Mesenchymal stem cell (in vitro differentiated cells and primary cell): ENCODE results near the gene CD96.

Source experiments
- DNase-seq: peaks from one replicate; pipeline ENCODE4 v3.0.0-alpha.2; 2013
- H2AFZ ChIP-seq: one replicate; pipeline ENCODE4 v1.6.1; 2013; ENCODE audit warnings: low read depth, mild to moderate bottlenecking, control low read depth, inconsistent platforms, low read length, moderate library complexity
- H2AK5ac ChIP-seq: 2 replicates; pipeline ENCODE4 v1.6.1; 2013; ENCODE audit warnings: low read length, moderate library complexity, mild to moderate bottlenecking, inconsistent platforms; ENCODE audit not compliant: severe bottlenecking
- H2BK120ac ChIP-seq: one replicate; pipeline ENCODE4 v1.6.1; 2013; ENCODE audit warnings: low read depth, mild to moderate bottlenecking, inconsistent platforms, low read length, moderate library complexity
- H2BK12ac ChIP-seq, 2 experiments: one replicate each; pipeline ENCODE4 v1.6.1; 2013; ENCODE audit warnings: inconsistent platforms in 2 of 2, low read length in 2 of 2, mild to moderate bottlenecking in 2 of 2, moderate library complexity in 2 of 2, control low read depth in 1 of 2
- H2BK15ac ChIP-seq: one replicate; pipeline ENCODE4 v1.6.1; 2013; ENCODE audit warnings: mild to moderate bottlenecking, low read depth, inconsistent platforms; ENCODE audit not compliant: poor library complexity, severe bottlenecking
- H2BK5ac ChIP-seq: 2 replicates; pipeline ENCODE4 v1.6.1; 2013; ENCODE audit warnings: low read depth, mild to moderate bottlenecking, low read length, control low read depth, inconsistent platforms; ENCODE audit not compliant: poor library complexity, severe bottlenecking
- H3K14ac ChIP-seq, 2 experiments: one replicate each; pipeline ENCODE4 v1.6.1; 2013; ENCODE audit warnings: inconsistent platforms in 2 of 2, low read length in 2 of 2, control low read depth in 1 of 2, mild to moderate bottlenecking in 1 of 2, moderate library complexity in 1 of 2
- H3K18ac ChIP-seq, 2 experiments: one replicate each; pipeline ENCODE4 v1.6.1; 2013; ENCODE audit warnings: inconsistent platforms in 2 of 2, low read length in 2 of 2, control low read depth in 1 of 2, low read depth in 1 of 2, mild to moderate bottlenecking in 1 of 2
- H3K23ac ChIP-seq, 2 experiments: one replicate each; pipeline ENCODE4 v1.6.1; 2013; ENCODE audit warnings: inconsistent platforms in 2 of 2, low read length in 2 of 2, mild to moderate bottlenecking in 2 of 2, moderate library complexity in 2 of 2, control low read depth in 1 of 2
- H3K27ac ChIP-seq: 2 replicates; pipeline ENCODE4 v1.5.1; 2013; ENCODE audit warnings: mild to moderate bottlenecking, moderate library complexity, low read length, control low read depth, inconsistent platforms; ENCODE audit not compliant: poor library complexity, severe bottlenecking
- H3K27me3 ChIP-seq, 2 experiments: 2 replicates each; pipeline versions ENCODE4 v1.6.1 to v1.7.0; 2013; ENCODE audit warnings: low read length in 2 of 2, mild to moderate bottlenecking in 2 of 2, moderate library complexity in 2 of 2, control low read depth in 1 of 2, inconsistent platforms in 1 of 2; ENCODE audit not compliant: control insufficient read depth in 1 of 2, insufficient read depth in 1 of 2
- H3K36me3 ChIP-seq, 2 experiments: 2 replicates each; pipeline versions ENCODE4 v1.6.1 to v1.7.0; 2013; ENCODE audit warnings: low read length in 2 of 2, control low read depth in 1 of 2, inconsistent platforms in 1 of 2, low read depth in 1 of 2, mild to moderate bottlenecking in 1 of 2; ENCODE audit not compliant: insufficient read depth in 2 of 2, control insufficient read depth in 1 of 2
- H3K4ac ChIP-seq, 2 experiments: one replicate each; pipeline ENCODE4 v1.6.1; 2013; ENCODE audit warnings: inconsistent platforms in 2 of 2, low read length in 2 of 2, mild to moderate bottlenecking in 2 of 2, moderate library complexity in 2 of 2, control low read depth in 1 of 2, low read depth in 1 of 2
- H3K4me1 ChIP-seq: 2 replicates; pipeline ENCODE4 v1.6.1; 2013; ENCODE audit warnings: low read depth, low read length, control low read depth; ENCODE audit not compliant: control insufficient read depth, insufficient read depth
- H3K4me2 ChIP-seq: 2 replicates; pipeline ENCODE4 v1.6.1; 2013; ENCODE audit warnings: low read length, mild to moderate bottlenecking, inconsistent platforms; ENCODE audit not compliant: poor library complexity, severe bottlenecking
- H3K4me3 ChIP-seq, 2 experiments: 2 replicates each; pipeline versions ENCODE4 v1.5.1 to v1.7.0; 2013; ENCODE audit warnings: low read length in 2 of 2, mild to moderate bottlenecking in 2 of 2, control low read depth in 1 of 2, low read depth in 1 of 2; ENCODE audit not compliant: insufficient read depth in 1 of 2
- H3K79me1 ChIP-seq: replicated peaks from 2 replicates; pipeline ENCODE4 v1.6.1; 2013; ENCODE audit warnings: mild to moderate bottlenecking, control low read depth, low read length, inconsistent platforms; ENCODE audit not compliant: poor library complexity, severe bottlenecking
- H3K9ac ChIP-seq: 2 replicates; pipeline ENCODE4 v1.7.0; 2013; ENCODE audit warnings: mild to moderate bottlenecking, low read length, moderate library complexity
- H3K9me3 ChIP-seq: 2 replicates; pipeline ENCODE4 v1.7.0; 2013; ENCODE audit warnings: mild to moderate bottlenecking, low read length; ENCODE audit not compliant: control insufficient read depth
- H4K8ac ChIP-seq: one replicate; pipeline ENCODE4 v1.6.1; 2013; ENCODE audit warnings: inconsistent platforms, mild to moderate bottlenecking, low read length, moderate library complexity
- H4K91ac ChIP-seq: one replicate; pipeline ENCODE4 v1.6.1; 2013; ENCODE audit warnings: mild to moderate bottlenecking, low read length, inconsistent platforms
- WGBS: methylation state at CpG from one replicate; pipeline ENCODE4 v1.1.7; 2013; ENCODE audit warnings: mixed read lengths; 5-methylcytosine and 5-hydroxymethylcytosine counted together

CD96 gene

GRCh38 chr3:111542611-111543300 is 759 bp downstream of the CD96 start:
- no peaks in the 10 kb centered on the region for H3K79me1 ChIP-seq
- no peak overlapping the region for H3K4me3 ChIP-seq
- no peak overlapping the region for H2BK12ac ChIP-seq
- H2BK5ac ChIP-seq: no peak overlapping the region
- no peak overlapping the region for H3K23ac ChIP-seq
- H3K27me3 ChIP-seq: peaks cover 0 to 3% of the 10 kb centered on the region in 2 experiments
- DNase-seq: no peak
- H2BK15ac ChIP-seq: no peak overlapping the region
- no peak overlapping the region for H4K8ac ChIP-seq
- no peak overlapping the region for H3K4ac ChIP-seq
- no peak overlapping the region for H3K18ac ChIP-seq
- H3K9ac ChIP-seq: no peak overlapping the region
- H3K4me2 ChIP-seq: no peak overlapping the region
- H4K91ac ChIP-seq: no peak overlapping the region
- H2BK120ac ChIP-seq: no peak overlapping the region
- WGBS: 92% methylated on average over 3 of the region's 4 CpGs
- no peak overlapping the region for H2AFZ ChIP-seq
- H3K36me3 ChIP-seq: no peaks in the 10 kb centered on the region
- H3K14ac ChIP-seq: no peak overlapping the region
- peaks cover 4% of the 10 kb centered on the region for H3K4me1 ChIP-seq
- no peaks in the 10 kb centered on the region for H3K9me3 ChIP-seq
- no peak overlapping the region for H3K27ac ChIP-seq
- H2AK5ac ChIP-seq: no peak overlapping the region

- Histone ChIP-seq H3K27me3 (peaks cover 0 to 3% of the 10 kb centered on the region in 2 experiments), H2AFZ (no peak overlapping the region), H4K8ac (no peak overlapping the region), H2BK15ac (no peak overlapping the region), H2BK120ac (no peak overlapping the region), H3K23ac (no peak overlapping the region), H2BK12ac (no peak overlapping the region), H3K79me1 (no peaks in the 10 kb centered on the region), H3K4me3 (no peak overlapping the region), H2BK5ac (no peak overlapping the region), H3K4me1 (no peaks in the 10 kb centered on the region), H3K27ac (no peak overlapping the region), H3K36me3 (no peaks in the 10 kb centered on the region), H3K14ac (no peak overlapping the region), H4K91ac (no peak overlapping the region), H3K4ac (no peak overlapping the region), H3K9ac (no peak overlapping the region), H3K9me3 (no peaks in the 10 kb centered on the region), H2AK5ac (no peak overlapping the region), H3K18ac (no peak overlapping the region), H3K4me2 (no peak overlapping the region)
- no peak for DNase-seq
- no CpG with 5 or more reads among the region's 2 CpGs for WGBS
These were observed 3.4 kb downstream of the CD96 start for GRCh38 chr3:111545349-111545748.

GRCh38 chr3:111547631-111548030 is 5.6 kb downstream of the CD96 start:
- H3K9ac ChIP-seq: no peak overlapping the region
- no peaks in the 10 kb centered on the region for H3K9me3 ChIP-seq
- no peak overlapping the region for H3K18ac ChIP-seq
- no peak overlapping the region for H2BK120ac ChIP-seq
- H3K79me1 ChIP-seq: no peaks in the 10 kb centered on the region
- H3K36me3 ChIP-seq: no peaks in the 10 kb centered on the region
- no peak overlapping the region for H3K27ac ChIP-seq
- H3K14ac ChIP-seq: no peak overlapping the region
- H3K23ac ChIP-seq: no peak overlapping the region
- no peak overlapping the region for H2AK5ac ChIP-seq
- 87% methylated on average over 4 of the region's 4 CpGs for WGBS
- no peak overlapping the region for H3K4me2 ChIP-seq
- no peak overlapping the region for H2AFZ ChIP-seq
- no peaks in the 10 kb centered on the region for H3K27me3 ChIP-seq
- H3K4ac ChIP-seq: no peak overlapping the region
- no peak for DNase-seq
- no peak overlapping the region for H4K8ac ChIP-seq
- no peak overlapping the region for H2BK12ac ChIP-seq
- no peak overlapping the region for H2BK15ac ChIP-seq
- H2BK5ac ChIP-seq: no peak overlapping the region
- H4K91ac ChIP-seq: no peak overlapping the region
- H3K4me1 ChIP-seq: no peaks in the 10 kb centered on the region
- H3K4me3 ChIP-seq: no peak overlapping the region

- no peak overlapping the region for H3K14ac ChIP-seq
- H2BK120ac ChIP-seq: no peak overlapping the region
- no peaks in the 10 kb centered on the region for H3K4me1 ChIP-seq
- DNase-seq: peak; percentile 38
- H3K36me3 ChIP-seq: no peaks in the 10 kb centered on the region
- H3K9ac ChIP-seq: no peak overlapping the region
- H3K4me2 ChIP-seq: no peak overlapping the region
- H3K4ac ChIP-seq: no peak overlapping the region
- H4K8ac ChIP-seq: no peak overlapping the region
- no peak overlapping the region for H2BK5ac ChIP-seq
- no peaks in the 10 kb centered on the region for H3K27me3 ChIP-seq
- no peak overlapping the region for H4K91ac ChIP-seq
- no peak overlapping the region for H3K4me3 ChIP-seq
- H2BK12ac ChIP-seq: no peak overlapping the region
- H2BK15ac ChIP-seq: no peak overlapping the region
- H2AK5ac ChIP-seq: no peak overlapping the region
- H3K27ac ChIP-seq: no peak overlapping the region
- H2AFZ ChIP-seq: no peak overlapping the region
- H3K18ac ChIP-seq: no peak overlapping the region
- H3K23ac ChIP-seq: no peak overlapping the region
- no peaks in the 10 kb centered on the region for H3K79me1 ChIP-seq
- WGBS: 100% methylated on average over 1 of the region's 1 CpG
- H3K9me3 ChIP-seq: no peaks in the 10 kb centered on the region
These were observed 6.1 kb downstream of the CD96 start for GRCh38 chr3:111548092-111548491.
